CD4-positive, alpha-beta T cell treated with Interleukin-10 for 1 hour (primary cell): ENCODE data around the gene HYDIN.
"Not testable (repeated sequence)": the region's sequence is repeated elsewhere in the genome, so short reads cannot be mapped to it uniquely, and the experiment has no call there.

ENCODE experiments used
- DNase-seq: peaks from one replicate; pipeline ENCODE4 v3.0.0-alpha.2; 2020

Gene HYDIN

DNA sequence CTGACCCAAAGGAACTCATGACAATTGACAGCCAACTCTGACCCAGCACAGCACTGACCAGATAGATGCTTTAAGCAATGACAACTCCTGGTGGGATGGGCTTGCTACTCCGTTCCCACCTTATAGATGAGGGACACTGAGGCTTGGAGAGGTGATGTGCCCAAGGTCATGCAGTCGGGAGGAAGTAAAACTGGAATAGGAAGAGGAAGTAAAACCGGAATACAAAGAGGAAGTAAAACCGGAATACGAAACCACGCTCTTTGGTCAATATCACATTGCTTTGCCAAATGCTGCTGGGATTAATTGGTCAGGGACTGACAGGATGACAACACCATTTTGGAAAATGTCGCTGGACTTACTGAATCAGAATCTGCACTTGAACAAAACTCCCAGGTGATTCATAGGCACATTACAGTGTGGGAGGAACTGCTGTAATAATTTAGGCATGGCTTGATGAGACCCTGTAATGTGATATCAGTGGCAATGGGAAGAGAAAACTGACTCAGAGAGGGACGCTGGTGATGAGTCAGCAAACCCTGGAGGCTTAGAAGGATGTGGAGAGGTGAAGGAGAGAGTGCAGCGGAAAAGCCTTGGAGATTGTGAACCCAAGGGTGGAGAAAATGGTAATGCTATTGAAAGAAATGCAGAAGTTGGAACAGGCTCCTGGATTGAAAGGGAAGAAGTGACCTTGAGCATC lies 243.4 kb downstream of the HYDIN start:
- DNase-seq, result not testable (repeated sequence)

DNA sequence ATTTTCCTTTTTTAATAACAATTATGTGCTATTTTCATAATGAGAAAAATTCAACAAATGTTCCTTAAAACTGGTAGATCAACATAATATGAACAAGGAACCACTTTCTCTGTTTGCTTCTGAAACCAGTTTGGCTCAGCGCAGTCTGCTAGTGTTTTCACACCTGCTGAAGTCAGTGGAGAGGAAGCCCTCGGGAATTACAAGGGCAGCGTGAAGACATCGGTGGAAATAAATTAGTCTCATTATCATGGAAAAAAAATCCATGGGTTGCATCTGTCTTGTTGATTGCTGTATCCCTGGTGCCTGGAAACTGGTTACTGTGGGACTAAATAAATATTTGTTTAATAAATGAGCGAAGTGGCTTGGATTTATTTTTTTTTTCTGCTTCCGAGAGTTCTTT lies 245.8 kb downstream of the HYDIN start:
- not testable (repeated sequence) for DNase-seq

DNA sequence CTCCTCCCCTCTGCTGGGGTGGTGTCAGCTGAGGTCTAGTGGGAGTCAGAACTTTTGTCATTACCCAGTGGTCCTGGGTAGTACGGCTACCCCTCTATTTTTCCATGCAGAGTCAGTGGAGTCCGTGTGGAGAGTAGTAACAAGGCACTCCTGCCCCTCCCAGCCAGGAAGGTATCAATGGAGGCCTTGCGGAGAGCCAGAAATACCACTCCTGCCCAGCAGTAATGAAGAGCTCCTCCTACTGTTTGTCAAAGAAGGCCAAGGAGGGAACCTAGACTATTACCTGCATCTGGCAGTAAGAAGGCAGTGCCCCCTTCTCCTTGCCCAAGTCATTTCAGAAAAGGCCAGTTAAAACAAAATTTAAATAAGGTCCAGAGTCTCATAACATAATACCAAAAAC lies 262.2 kb downstream of the HYDIN start:
- not testable (repeated sequence) for DNase-seq

DNA sequence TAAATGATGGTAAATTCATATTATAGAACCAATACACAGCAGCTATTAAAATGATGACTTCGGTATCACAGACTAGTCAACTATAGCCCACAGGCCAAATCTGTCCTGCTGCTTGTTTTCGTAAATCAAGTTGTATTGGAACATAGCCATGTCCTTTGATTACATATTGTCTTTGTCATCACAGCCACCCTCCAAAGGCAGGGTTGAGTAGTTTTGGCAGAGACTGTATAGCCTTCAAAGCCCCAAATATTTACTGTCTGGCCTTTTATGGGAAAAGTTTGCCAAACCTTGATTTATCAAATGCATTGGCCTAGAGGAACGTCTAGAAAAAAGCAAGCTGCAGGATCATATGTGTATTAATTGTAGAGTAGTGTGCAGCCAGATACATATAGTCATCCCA lies 270.4 kb downstream of the HYDIN start:
- not testable (repeated sequence) for DNase-seq

DNA sequence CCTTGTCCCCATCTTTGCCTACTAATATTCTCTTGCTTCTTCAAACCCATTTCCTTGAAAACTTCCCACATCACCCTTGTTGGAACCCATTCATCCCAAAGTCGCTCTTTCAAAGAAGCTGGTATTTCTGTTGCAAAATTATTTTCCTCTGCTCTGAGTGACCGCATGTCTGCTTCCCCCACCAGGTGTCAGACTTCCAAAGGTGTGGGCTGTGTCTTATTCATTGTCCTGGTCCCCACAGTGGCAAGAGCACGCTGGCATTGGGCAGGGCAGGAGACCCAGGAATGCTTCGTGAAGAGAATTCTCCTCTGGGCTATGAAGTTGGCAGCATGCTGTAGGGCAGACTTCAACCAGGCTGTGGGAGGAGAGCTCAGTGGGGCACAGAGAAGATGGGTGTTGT lies 275.6 kb downstream of the HYDIN start:
- not testable (repeated sequence) for DNase-seq

DNA sequence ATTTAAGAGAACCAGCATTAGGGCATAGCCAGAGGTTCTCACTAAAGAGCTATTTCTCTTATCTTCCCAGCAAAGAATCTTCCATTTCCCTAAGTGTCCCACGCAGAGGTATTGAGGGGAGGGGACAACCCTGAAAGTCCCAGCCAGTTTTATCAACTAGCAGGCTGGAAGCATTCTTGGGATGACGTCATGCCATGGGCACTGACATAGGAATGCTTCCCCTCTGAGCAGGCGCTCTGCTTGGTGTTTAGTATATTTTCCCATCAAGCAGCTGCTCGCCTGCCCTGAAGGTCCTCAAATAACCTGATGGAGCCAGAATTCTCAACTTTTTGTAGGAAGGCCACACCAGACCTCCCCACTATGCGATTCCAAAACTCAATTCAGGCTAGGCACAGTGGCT lies 276.7 kb downstream of the HYDIN start:
- not testable (repeated sequence) for DNase-seq

DNA sequence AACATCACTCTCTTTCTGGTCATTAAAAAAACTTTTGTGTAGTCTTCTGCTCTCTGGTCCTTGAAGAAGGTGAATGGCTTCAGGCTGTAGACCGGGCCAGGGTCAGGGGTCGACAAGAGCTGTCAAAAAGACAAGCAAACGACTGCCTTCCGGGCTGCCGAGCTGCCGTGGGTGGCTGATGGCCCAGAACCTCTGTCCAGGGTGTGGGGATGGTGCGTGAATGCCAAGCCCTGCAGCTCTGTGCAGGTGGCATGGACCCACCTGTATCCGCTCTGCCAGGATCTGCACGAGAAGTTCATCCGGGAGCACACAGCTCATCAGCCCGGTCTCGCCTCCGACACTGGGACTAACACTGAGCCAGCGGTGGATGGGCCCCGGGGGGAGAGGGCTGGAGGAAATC lies 287.0 kb downstream of the HYDIN start:
- not testable (repeated sequence) for DNase-seq

DNA sequence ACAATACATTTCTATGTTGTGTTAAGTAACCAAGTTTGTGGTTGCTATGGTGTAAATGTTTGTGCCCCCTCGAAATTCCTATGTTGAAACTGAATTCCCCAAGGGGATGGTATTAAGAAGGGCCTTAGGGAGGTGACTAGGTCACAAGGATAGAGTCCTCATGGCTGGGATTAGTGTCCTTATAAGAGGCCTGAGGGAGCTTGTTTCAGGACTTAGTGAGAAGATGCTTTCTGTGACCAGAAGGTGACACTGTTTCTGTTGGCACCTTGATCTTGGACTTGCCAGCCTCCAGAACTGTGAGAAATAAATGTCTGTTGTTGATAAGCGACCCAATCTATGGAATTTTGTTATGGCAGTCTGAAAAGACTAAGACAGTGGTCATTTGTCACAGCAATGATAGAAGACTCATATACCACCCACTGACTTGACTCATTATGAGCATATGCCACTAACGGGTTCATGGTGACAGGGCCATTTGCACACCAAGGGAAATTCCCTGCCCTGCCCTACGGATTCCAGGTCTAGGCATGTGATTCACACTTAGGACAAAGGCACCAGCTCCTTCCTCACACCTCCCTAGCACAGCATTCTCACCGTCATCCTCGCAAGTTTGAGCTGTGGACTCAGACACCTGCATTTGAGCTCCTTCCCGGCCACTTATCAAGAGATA lies 290.7 kb downstream of the HYDIN start:
- DNase-seq, result not testable (repeated sequence)

DNA sequence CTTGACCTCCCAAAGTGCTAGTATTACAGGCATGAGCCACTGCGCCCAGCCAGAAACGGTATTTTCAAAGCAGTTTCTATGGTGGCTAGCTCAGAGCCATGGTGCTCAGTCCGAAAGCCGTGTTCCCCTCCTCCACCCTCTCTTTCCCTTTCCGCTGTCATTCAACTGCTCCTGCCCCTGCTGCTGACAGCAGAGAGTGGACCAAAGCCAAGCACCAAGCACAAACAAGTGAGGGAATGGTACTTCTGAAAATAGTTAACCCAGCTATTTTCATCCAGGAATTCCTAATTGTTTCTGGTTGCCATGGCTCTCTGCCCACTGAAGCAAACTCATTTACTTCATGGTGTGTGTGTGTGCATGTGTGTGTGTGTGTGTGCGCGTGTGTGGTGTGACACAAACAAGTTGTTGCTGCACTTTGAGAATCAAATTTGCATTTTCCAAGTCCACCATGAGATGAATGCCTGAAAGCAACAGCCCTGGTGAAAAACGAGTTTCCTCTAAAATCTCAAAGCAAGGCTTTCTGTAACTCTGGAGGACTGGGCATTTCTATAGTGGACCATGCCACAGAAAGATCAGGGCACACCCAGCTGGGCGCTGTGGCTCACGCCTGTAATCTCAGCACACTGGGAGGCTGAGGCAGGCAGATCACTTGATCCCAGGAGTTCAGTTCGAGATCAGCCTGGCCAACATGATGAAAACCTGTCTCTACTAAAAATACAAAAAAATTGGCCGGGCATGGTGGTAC lies 293.6 kb downstream of the HYDIN start:
- not testable (repeated sequence) for DNase-seq

DNA sequence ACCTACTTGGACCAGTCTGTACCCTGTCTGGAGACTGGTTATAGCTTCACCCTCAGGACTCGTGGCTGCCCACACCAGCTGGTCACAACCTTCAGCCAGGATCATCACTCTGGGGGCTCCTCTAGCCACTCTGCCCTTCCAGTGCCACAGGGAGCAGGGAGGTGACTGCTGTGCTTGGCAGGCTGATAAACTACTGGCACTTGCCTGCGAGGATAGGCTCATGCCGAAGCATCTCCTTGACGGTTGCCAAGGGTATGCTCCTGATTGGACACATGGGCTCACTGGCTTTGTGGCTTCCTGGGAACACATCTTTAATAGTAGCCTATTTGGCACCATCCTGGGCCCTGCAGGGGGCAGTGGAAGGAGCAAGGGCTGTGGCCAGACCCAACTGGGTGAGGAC lies 295.2 kb downstream of the HYDIN start:
- not testable (repeated sequence) for DNase-seq

DNA sequence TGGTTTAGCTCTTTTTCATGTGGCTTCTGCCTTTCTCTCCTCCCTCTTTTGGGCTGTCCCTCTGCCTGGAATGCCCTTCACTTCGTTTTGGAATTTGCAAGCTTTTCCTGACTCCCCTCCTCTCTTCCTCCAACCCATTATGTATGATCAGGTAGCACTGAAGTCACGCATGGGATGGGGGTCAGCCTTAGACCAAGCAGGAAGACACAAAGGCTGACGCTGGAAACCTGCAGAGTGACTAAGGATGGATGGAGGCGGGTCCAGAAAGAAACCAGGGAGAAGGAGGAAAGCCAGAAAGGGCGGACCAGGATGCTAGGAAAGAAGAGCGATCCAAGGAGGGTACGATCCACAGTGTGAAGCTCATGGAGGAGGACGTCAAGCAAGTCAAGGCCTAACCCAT lies 296.8 kb downstream of the HYDIN start:
- DNase-seq, result not testable (repeated sequence)

DNA sequence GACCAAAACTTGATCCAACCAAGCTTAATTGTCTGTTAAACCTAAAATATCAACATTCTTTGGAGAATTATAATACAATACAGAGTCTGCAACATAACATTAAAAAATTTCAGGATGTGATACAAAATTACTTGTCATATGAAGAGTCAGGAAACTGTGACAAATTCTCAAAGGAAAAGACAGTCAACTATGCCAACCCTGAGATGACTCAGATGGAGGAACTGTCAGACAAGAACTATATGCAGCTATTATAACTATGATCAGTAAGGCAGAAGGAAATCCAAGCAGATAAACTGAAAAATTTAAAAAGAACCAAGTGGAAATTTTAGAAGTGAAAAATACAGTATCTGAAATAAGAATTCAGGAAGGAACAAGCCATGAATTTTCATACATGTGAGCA lies 299.8 kb downstream of the HYDIN start:
- DNase-seq, result not testable (repeated sequence)

DNA sequence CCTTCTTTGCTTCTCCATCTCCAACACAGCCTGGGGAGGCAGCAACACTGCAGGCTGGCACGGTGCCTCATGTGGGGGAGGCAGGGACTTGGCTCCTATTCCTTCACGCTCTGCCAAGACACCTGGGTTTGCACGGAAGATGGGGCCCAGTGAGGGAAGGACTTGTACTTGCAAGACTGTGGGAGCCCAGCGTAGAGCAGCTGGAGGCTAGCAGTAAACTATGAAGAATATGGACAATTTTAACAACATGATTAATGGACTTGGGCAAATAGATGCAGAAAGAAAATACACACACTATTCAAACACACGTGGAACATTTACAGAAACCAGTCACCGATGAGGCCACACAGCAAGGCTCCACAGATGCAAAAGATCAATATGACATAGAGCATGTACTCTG lies 308.4 kb downstream of the HYDIN start:
- DNase-seq, result not testable (repeated sequence)

DNA sequence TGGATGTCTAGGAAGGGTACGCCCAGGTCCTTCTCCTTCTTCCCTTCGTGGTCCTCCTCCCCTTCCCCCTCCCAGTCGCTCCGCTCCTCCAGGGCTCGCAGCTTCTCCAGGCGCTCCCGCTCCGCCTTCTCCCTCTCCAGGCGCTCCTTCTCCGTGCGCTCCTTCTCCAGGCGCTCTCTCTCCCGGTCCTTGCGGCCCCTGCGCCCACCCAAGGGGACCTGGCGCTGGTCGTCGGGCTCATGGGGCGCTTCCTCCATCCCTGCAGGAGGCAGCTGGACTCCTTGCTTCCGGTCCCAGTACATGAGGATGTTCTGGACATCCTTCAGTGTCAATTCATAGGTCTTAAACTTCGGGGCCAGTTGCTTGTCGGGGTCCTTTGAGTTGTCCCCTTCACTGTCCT lies 309.9 kb downstream of the HYDIN start:
- DNase-seq, result not testable (repeated sequence)

DNA sequence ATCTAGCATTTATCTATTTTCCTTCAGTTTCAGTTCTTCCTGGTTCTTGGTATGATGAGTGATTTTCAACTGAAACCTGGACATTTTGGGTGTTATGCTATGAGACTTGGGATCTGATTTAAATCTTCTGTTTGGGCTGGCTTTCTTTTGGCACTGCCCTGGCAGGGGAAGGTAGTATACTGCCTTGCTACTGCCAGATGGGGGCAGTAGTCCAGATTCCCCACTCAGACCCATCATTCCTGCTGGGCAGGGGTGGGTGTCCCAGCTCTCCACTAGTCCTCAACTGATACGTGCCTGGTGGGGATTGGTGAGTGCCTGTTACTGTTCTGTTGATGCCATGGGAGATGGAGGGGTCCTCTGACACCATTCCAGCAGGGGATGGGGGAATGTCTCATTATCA lies 342.3 kb downstream of the HYDIN start:
- DNase-seq, result not testable (repeated sequence)

DNA sequence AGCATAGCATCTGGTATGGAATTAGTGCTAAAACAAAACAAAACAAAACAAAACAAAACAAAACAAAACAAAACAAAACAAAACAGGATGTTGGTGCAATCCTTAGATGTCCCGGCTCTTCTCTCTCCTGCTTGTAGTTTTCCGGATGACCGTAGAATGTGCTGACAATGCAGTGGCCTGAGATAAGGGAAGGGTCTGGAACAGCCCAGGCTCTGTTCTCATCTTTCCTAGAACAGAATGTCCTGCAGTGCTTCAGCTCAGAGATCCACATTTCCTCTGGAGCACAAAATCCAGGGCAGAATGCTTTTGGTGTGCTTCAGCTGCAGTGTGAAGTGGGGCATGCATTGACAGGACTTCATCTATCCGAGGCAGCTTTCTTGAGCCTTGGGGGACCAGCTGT lies 345.9 kb downstream of the HYDIN start:
- DNase-seq, result not testable (repeated sequence)

DNA sequence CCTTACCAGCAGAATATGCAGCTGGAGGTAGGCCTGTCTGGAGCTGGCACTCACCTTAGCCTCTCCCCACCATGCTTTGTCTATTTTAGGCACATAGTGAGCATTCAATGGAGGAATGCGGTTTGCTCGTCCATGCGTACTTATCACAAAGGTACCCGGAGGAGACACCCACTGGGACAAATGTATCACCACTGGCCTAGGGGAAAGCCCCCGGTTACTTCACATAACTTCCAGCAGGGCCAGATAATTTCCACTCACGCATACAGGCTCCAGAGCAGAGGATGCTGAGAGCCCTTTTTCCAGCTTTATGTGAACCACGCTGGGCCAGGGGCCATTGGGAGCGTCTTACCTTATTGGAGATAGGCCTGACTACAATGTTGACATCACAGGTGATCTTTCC lies 348.2 kb downstream of the HYDIN start:
- not testable (repeated sequence) for DNase-seq

DNA sequence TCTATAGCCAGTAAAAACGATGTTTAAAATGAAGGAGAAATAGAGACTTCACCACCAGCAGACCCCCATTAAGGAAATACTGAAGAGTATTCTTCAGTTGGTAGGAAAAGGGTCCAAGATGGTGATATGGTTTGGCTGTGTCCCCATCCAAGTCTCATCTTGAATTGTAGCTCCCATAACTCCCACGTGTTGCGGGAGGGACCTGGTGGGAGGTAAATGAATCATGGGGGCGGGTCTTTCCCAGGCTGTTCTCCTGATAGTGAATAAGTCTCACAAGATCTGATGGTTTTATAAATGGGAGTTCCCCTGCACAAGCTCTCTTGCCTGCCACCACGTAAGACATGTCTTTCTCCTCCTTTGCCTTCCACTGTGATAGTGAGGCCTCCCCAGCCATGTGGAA lies 352.6 kb downstream of the HYDIN start:
- not testable (repeated sequence) for DNase-seq

DNA sequence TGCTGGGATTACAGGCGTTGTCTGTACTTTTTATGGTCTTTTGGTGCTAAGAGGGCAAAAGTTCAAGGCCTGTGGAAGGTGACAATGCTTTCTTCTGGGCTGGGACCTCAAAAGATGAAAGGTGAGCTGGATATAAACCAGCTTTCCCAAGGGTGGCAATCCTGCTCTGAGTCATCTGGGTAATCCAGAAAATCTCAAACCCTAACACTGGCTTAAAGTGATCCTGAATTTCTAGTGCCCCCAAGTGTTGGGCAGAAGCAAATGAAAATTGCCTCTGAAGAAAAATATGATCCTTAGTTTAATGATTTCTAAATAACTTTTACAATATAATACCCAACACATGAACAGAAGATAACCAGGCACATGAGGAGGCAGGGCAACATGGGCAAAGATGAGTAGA lies 354.1 kb downstream of the HYDIN start:
- DNase-seq, result not testable (repeated sequence)

DNA sequence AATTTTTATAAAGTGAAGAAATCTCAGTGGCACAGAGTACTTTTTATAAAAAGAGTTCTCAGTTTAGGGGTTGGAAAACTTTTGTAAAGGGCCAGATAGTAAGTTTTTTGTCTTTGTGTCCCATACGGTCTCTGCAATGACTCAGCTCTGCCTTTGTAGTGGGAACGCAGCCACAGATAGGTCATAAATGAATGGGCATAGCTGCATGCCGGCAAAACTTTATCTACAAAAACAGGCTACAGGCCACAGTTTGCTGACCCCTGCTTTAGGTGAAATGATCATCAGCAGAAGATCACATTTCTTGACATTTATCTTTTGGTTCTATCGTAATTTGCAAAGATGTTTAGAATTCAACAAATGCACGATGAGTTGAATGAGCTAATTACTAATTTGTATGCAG lies 365.8 kb downstream of the HYDIN start:
- not testable (repeated sequence) for DNase-seq

DNA sequence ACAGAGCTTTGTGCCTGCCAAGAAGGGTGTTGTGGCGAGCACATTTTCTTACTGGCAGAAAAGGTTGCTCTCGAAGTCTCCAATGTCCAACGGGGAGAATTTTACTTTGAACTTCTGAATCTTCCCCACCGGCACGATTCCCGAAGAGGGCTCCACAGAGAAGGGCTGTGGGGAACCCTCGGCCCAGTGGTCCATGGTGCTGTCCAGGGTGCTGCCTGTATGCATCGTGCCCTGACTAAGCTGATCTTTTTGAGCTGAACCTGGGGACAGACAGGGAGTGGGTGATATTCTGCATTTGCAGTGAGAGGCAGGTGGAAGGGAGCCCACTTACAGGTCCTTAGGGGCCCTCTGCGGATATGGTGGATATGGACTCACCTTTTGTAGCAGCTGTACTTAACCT lies 368.5 kb downstream of the HYDIN start:
- not testable (repeated sequence) for DNase-seq

DNA sequence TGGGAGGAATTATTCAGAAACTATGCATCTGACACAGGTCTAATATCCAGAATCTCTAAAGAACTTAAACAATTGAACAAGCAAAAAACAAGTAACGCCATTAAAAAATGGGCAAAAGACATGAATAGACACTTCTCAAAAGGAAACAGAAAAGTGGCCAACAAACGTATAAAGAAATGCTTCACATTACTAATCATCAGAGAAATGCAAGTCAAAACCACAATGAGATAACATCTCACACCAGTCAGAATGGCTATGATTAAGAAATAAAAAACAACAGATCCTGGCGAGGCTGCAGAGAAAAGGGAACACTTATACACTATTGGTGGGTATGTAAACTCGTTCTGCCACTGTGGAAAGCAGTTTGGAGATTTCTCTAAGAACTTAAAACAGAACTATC lies 379.2 kb downstream of the HYDIN start:
- DNase-seq, result not testable (repeated sequence)

DNA sequence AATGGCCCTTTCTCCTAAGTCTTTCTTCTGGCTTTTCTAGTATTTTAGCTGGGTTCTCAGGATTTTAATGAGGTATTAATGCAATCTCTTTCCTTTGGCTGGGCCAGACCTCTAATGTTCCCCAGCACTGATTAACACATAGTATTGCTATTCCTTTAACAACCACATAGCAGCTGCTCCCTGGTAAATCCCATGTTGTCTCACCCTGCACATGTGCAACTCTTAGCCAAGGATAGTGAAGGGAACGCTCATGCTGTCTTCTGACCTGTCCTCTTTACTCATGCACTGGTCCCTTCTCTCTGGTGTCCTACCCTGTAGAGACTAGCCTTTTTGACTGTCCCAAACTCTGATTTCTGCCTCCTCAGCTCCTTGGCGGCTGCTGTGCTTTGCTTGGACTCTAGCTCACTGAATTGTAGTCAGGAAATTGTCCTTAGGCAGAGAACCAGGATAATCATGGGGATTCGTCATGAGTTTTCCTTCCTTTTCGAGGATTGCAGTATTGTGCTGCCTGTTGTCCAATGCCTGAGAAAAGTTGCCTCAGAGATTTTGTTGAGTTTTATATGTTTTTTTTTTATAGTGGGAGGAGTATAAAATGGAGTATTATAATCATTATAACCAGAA lies 406.9 kb downstream of the HYDIN start:
- not testable (repeated sequence) for DNase-seq
